Tibial nerve (tissue), 4 donors: ENCODE data around the gene COL8A1. TPM values are rescaled to one million over a fixed set of nuclear protein-coding genes. Genes with fewer than 3 reads are reported as not detected.

ENCODE experiments used
- DNase-seq, 2 donors: peaks; one replicate each; pipeline ENCODE4 v3.0.0-alpha.2; 2019; ENCODE audit warnings: low spot score in 2 of 2
- H3K27ac ChIP-seq, 4 donors: fragments of 200-600 bp; sonication (generic) in 3 of 4; one replicate each; pipeline ENCODE4 v1.5.1; 2017 to 2019; ENCODE audit warnings: mild to moderate bottlenecking in 1 of 4
- H3K27me3 ChIP-seq, 2 donors: fragments of 200-600 bp; sonication (generic) in 1 of 2; one replicate each; pipeline versions ENCODE4 v1.5.1 to v1.6.0; 2017 to 2019
- H3K36me3 ChIP-seq, 3 donors: fragments of 200-600 bp; sonication (generic); one replicate each; pipeline ENCODE4 v1.5.1; 2018 to 2019
- H3K4me1 ChIP-seq, 4 donors: fragments of 200-600 bp; sonication (generic) in 3 of 4; one replicate each; pipeline ENCODE4 v1.5.1; 2017 to 2019
- H3K4me3 ChIP-seq, 4 donors: fragments of 200-600 bp; sonication (generic) in 3 of 4; one replicate each; pipeline ENCODE4 v1.5.1; 2017 to 2019; ENCODE audit warnings: mild to moderate bottlenecking in 1 of 4, moderate library complexity in 1 of 4
- H3K9me3 ChIP-seq, 4 donors: fragments of 200-600 bp; sonication (generic) in 3 of 4; one replicate each; pipeline ENCODE4 v1.5.1; 2017 to 2019
- CTCF ChIP-seq, 5 experiments: fragments of 200-600 bp in 3 of 5; fragments of 450-650 bp in 2 of 5; sonication (generic) in 3 of 5; IDR thresholded peaks; one replicate each; pipeline ENCODE4 v1.5.1; 2016 to 2019; ENCODE audit warnings: antibody characterized with exemption in 5 of 5, mild to moderate bottlenecking in 3 of 5, moderate library complexity in 2 of 5
- EP300 ChIP-seq, 2 donors: sonication (generic); formaldehyde crosslinking; IDR thresholded peaks; one replicate each; pipeline ENCODE4 v1.6.1; 2017; ENCODE audit warnings: antibody characterized with exemption in 2 of 2, mild to moderate bottlenecking in 1 of 2
- POLR2A ChIP-seq, 2 donors: fragments of 450-650 bp; IDR thresholded peaks; one replicate each; pipeline ENCODE4 v1.6.1; 2017; ENCODE audit warnings: antibody characterized with exemption in 2 of 2, mild to moderate bottlenecking in 2 of 2, moderate library complexity in 2 of 2
- WGBS, 2 donors: methylation state at CpG; one replicate each; pipeline ENCODE4 v1.1.5; 2018; 5-methylcytosine and 5-hydroxymethylcytosine counted together
- total RNA-seq, 4 donors: library from RNA; depleted of rRNA; stranded (reverse); fragments of >200 nt; gene quantifications; one replicate each; pipeline ENCODE4 v1.1.0, GENCODE V29; 2016

The COL8A1 gene
- total RNA-seq, 4 donors from 2014 or later: 144 to 217 (median 177) TPM

DNA sequence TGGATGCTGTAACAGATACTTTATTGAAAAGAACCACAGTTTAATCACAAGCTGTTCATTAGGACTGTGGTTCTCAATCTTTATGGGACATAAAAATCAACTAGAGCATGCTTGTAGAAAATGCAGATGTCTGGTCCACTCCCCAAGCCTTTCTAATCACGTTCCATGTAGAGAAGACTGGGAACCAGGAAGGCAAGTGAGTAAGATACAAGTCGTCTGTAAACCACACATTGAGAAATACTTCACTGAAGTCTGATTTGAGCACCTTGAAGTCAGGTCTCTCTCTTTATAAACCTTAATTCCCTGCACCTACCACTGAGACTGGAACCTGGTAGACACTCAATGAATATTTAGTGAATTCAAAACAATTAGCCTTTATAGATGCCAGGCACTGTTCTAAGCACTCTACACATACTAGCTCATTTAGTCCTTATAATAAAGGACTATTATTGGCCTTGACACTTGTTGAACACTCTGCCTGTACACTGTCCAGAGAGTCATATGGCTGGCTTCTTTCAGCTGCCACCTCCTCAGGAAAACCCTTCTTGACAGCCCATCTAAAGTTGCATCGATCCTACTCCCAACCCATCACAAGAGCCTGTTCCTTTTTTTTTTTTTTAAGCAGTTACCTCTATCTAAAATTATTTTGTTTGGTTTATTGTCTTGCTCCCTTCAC is 120.2 kb downstream of the COL8A1 start:
- Histone ChIP-seq H3K9me3 (no peaks in the 10 kb centered on the region), H3K36me3 (no peaks in the 10 kb centered on the region), H3K27ac (no peak overlapping the region), H3K4me1 (peaks cover 0 to 23% (median 6%) of the 10 kb centered on the region in 4 donors), H3K27me3 (no peaks in the 10 kb centered on the region), H3K4me3 (no peak overlapping the region)
- TF ChIP-seq POLR2A (IDR thresholded peaks at IDR 0.05) (no peak), EP300 (IDR thresholded peaks at IDR 0.05) (no peak), CTCF (IDR thresholded peaks at IDR 0.05) (no peak)
- 90% methylated on average over 3 of the region's 3 CpGs for WGBS, 2 donors
- no peak for DNase-seq

- 46 to 55% methylated on average over 1 of the region's 1 CpG for WGBS, 2 donors
- no peak for TF ChIP-seq POLR2A (IDR thresholded peaks at IDR 0.05)
- no peak for TF ChIP-seq CTCF (IDR thresholded peaks at IDR 0.05)
- no peak for TF ChIP-seq EP300 (IDR thresholded peaks at IDR 0.05)
- Histone ChIP-seq H3K4me3 (no peak overlapping the region), H3K4me1 (peaks cover 0 to 22% (median 6%) of the 10 kb centered on the region in 4 donors), H3K36me3 (no peaks in the 10 kb centered on the region), H3K27me3 (no peaks in the 10 kb centered on the region), H3K9me3 (no peaks in the 10 kb centered on the region), H3K27ac (no peak overlapping the region)
- no peak for DNase-seq
These were observed 121.6 kb downstream of the COL8A1 start for GRCh38 chr3:99760031-99760430.

DNA sequence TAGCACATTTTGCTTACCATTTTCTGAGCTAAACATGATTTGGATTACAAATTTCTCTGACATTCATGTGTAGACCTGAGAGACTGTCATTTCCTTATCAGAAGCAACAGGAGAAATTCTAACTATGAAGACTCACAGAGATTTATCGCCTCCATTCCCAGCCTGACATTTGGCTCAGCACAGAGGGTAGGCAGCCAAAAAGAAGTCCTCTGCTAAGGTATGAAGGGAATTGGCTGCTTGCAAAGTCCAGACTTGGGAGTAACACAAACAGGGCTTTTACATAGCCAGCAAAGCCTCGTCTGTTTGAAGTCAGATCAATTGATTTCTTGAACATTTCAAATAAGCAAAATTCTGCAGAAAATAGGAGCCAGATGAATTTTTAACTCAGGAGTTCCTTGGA is 122.2 kb downstream of the COL8A1 start:
- WGBS, 2 donors: 25 to 40% methylated on average over 2 of the region's 2 CpGs

GRCh38 chr3:99761415-99762165 is 123.2 kb downstream of the COL8A1 start:
- Histone ChIP-seq H3K9me3 (no peaks in the 10 kb centered on the region), H3K36me3 (no peaks in the 10 kb centered on the region), H3K27me3 (no peaks in the 10 kb centered on the region), H3K4me1 (peaks cover 0 to 15% (median 6%) of the 10 kb centered on the region in 4 donors), H3K4me3 (no peak overlapping the region), H3K27ac (no peak overlapping the region)
- no peak for DNase-seq
- TF ChIP-seq CTCF (IDR thresholded peaks at IDR 0.05): no peak
- no peak for TF ChIP-seq POLR2A (IDR thresholded peaks at IDR 0.05)
- TF ChIP-seq EP300 (IDR thresholded peaks at IDR 0.05): no peak
- WGBS, 2 donors: 79% methylated on average over 8 of the region's 8 CpGs

More for the DNA sequence above, 122.2 kb downstream of the COL8A1 start:
- peaks cover 0 to 22% (median 6%) of the 10 kb centered on the region in 4 donors for H3K4me1 ChIP-seq
- no peak overlapping the region for H3K4me3 ChIP-seq
- H3K27me3 ChIP-seq: no peaks in the 10 kb centered on the region
- DNase-seq: no peak
- TF ChIP-seq EP300 (IDR thresholded peaks at IDR 0.05): no peak
- TF ChIP-seq POLR2A (IDR thresholded peaks at IDR 0.05): no peak
- no peak for TF ChIP-seq CTCF (IDR thresholded peaks at IDR 0.05)
- H3K27ac ChIP-seq: no peak overlapping the region
- H3K36me3 ChIP-seq: no peaks in the 10 kb centered on the region
- H3K9me3 ChIP-seq: no peaks in the 10 kb centered on the region

- DNase-seq: no peak
- Histone ChIP-seq H3K27ac (no peak overlapping the region), H3K36me3 (no peaks in the 10 kb centered on the region), H3K4me1 (peaks cover 0 to 14% (median 6%) of the 10 kb centered on the region in 4 donors), H3K27me3 (no peaks in the 10 kb centered on the region), H3K4me3 (no peak overlapping the region), H3K9me3 (no peaks in the 10 kb centered on the region)
- WGBS, 2 donors: 95 to 100% methylated on average over 1 of the region's 1 CpG
- TF ChIP-seq POLR2A (IDR thresholded peaks at IDR 0.05): no peak
- TF ChIP-seq CTCF (IDR thresholded peaks at IDR 0.05): no peak
- TF ChIP-seq EP300 (IDR thresholded peaks at IDR 0.05): no peak
These were observed 124.5 kb downstream of the COL8A1 start for GRCh38 chr3:99762901-99763300.
